Head of caudate nucleus (tissue), 42 donors: ENCODE data around the gene ABTB1.
A peak's percentile ranks its signal among the peaks of the same experiment; 100 is the strongest.
"Not testable (repeated sequence)": the region's sequence is repeated elsewhere in the genome, so short reads cannot be mapped to it uniquely, and the experiment has no call there.

Source experiments
- DNase-seq, 42 donors: peaks; one replicate each; pipeline versions ENCODE4 v3.0.0 to v3.0.0-alpha.2; 2020 to 2021; ENCODE audit warnings: mixed read lengths in 7 of 42
- intact Hi-C: fragments of 100-400 bp; cut with DNase I; formaldehyde crosslinking; loops from one replicate; pipeline ENCODE4 v1.15.0; 2022

The ABTB1 gene

DNA sequence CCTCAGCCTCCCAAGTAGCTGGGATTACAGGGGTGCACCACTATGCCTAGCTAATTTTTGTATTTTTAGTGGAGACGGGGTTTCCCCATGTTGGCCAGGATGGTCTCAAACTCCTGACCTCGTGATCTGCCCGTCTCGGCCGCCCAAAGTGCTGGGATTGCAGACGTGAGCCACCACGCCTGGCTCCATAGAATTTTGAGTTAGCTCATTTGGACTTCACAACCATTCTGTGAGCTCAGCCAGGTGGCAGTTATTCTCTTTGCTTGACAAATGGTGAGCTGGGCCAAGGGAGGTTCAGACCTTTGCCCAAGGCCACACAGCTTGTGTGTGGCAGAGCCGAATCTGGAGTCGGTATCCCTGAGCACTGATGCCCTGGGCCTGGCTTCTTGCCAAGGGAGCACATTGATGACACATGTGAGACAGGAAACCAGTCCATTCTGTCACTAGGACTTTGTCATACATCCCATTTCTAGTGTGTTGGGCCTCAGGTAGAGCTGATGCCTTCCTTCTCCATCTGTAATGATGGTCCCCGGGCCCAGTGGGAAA lies 26.2 kb upstream of the ABTB1 start:
- DNase-seq, result no peak
- intact Hi-C loops, result no loop called here

- no peak for DNase-seq
- intact Hi-C loops, result no loop called here
Observed at GRCh38 chr3:127647166-127647844, 25.4 kb upstream of the ABTB1 start.

DNA sequence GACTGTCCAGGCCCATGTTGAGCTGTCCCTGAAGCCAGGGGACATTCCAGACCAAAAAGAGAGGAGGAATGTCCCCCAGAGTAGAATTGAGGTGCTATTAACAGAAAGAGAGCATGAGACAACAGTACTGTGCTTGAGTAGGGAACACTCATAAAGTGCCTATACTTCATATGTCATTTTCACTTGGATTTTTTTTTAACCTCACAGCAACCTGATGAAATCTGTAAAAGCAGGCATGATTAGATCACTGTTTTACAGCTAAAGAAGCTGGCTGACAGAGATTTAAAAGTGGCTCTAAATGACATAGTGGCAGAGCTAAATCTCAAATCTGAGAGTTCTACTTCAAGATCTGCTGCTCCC lies 24.9 kb upstream of the ABTB1 start:
- intact Hi-C loops, result no loop called here
- no peak for DNase-seq

DNA sequence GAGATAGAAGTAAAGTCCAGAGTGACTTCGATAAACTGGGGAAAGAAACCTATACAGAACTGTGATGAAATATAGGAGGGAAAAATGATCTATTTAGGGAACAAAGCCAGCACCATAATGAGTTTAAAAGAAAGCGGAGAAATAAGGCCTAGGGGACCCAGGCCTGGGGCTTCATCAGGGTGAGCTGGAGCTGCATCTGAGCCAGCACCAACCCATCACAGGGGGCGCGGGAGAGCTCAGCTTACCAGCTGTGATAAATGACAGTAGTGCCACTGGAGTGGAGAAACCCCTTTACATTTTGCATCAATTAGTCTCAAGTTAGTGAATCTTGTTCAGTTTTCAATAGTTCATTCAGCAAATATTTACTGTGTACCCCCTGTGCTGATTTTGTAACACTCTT lies 22.5 kb upstream of the ABTB1 start:
- intact Hi-C loops, result loop anchor here (5.0 kb wide), 1 partner anchor 312 kb away; no protein-coding TSS in a partner anchor
- no peak for DNase-seq

- intact Hi-C loops, result loop anchor here (5.0 kb wide), 1 partner anchor 311 kb away; no protein-coding TSS in a partner anchor
- no peak for DNase-seq
Observed at GRCh38 chr3:127651516-127652172, 21.1 kb upstream of the ABTB1 start.

GRCh38 chr3:127652246-127652995 lies 20.3 kb upstream of the ABTB1 start:
- peak in 35 of 42 donors; percentile 27 to 84 (median 60) for DNase-seq
- intact Hi-C loops, result loop anchor here (5.0 kb wide), 1 partner anchor 310 kb away; no protein-coding TSS in a partner anchor

- intact Hi-C loops, result loop anchor here (5.0 kb wide), 1 partner anchor 308 kb away; no protein-coding TSS in a partner anchor
- no peak for DNase-seq
Observed at GRCh38 chr3:127654374-127654773, 18.4 kb upstream of the ABTB1 start.

GRCh38 chr3:127654993-127655392 lies 17.8 kb upstream of the ABTB1 start:
- not testable (repeated sequence) for DNase-seq
- intact Hi-C loops, result loop anchor here (5.0 kb wide), 1 partner anchor 307 kb away; no protein-coding TSS in a partner anchor

DNA sequence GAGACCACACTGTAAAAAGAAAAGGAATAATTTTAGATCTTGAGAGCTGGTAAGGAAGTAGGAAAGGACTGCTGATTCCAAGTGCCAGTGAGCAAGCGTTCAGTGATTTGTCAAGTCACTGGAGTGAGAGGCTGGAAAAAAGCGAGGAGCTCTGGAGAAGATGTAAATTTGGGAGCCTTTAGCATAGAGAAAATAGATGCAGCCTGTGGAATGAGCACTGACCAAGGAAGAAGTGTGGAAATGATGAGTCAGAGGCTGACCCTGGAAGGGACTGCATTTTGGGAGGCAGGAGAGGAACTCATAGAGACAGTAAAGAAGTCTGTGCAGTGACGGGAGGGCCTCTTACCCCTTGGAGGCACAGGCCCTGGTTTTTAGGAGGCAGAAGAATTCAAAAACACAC lies 17.1 kb upstream of the ABTB1 start:
- intact Hi-C loops, result no loop called here
- no peak for DNase-seq

- intact Hi-C loops, result no loop called here
- DNase-seq, result no peak
Observed at GRCh38 chr3:127656906-127657305, 15.8 kb upstream of the ABTB1 start.

GRCh38 chr3:127658234-127658633 lies 14.5 kb upstream of the ABTB1 start:
- DNase-seq, result no peak
- intact Hi-C loops, result no loop called here

- intact Hi-C loops, result no loop called here
- peak in 1 of 42 donors; percentile 19 for DNase-seq
Observed at GRCh38 chr3:127660621-127661251, 12.0 kb upstream of the ABTB1 start.

GRCh38 chr3:127661600-127661999 lies 11.2 kb upstream of the ABTB1 start:
- intact Hi-C loops, result no loop called here
- DNase-seq, result no peak

DNA sequence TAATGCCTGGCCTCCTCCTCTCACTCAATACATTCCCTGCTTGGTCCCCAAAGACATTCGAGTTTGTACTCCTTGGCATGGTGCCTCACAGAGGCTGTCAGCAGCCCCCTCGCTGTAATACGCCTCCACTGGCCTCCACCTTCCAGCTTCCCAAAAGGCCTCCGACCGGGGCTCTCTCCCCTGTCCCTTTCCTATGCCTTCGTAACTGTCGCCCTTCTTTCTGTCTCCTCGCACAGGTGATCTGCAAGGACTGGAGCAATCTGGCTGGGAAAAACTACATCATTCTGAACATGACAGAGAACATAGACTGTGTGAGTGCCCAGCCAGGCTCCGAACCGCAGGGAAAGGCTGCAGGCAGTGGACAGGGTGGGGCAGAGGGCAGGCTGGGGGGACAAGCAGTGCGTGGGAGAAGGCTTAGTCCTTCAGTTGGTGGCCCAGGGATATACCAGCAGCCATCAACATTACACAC lies 10.7 kb upstream of the ABTB1 start:
- peak in 2 of 42 donors; percentile 9 to 15 for DNase-seq
- intact Hi-C loops, result no loop called here

GRCh38 chr3:127663151-127663550 lies 9.6 kb upstream of the ABTB1 start:
- intact Hi-C loops, result no loop called here
- peak in 1 of 42 donors; percentile 4 for DNase-seq

- intact Hi-C loops, result no loop called here
- DNase-seq, result no peak
Observed at GRCh38 chr3:127665165-127665564, 7.6 kb upstream of the ABTB1 start.

- DNase-seq, result peak in 5 of 42 donors; percentile 3 to 38 (median 10)
Observed at GRCh38 chr3:127665586-127665985, 7.2 kb upstream of the ABTB1 start.

DNA sequence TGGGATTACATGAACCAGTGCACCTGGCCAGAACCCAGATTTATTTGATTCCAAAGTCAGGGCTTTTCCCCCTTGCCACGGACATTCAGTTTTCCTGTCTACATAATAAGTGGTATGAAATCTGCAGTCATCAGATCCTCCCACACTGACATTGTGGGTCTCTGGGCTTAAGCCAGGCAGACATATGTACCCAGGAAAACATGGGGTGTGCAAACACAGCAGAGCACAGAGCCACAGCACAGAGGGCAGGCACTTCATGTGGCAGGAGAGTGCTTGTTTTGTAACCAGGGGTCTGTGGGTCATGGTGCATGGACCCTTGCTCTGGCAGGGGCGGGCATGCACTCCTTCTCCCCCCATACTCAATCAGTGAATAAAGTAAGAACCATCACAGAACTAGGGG lies 6.1 kb upstream of the ABTB1 start:
- intact Hi-C loops, result no loop called here
- peak in 1 of 42 donors; percentile 14 for DNase-seq

More at GRCh38 chr3:127665586-127665985, 7.2 kb upstream of the ABTB1 start:
- intact Hi-C loops, result no loop called here

GRCh38 chr3:127667119-127667681 lies 5.6 kb upstream of the ABTB1 start:
- intact Hi-C loops, result no loop called here
- DNase-seq, result peak in 28 of 42 donors; percentile 10 to 78 (median 48)
